ENCODE results near the gene PPP4R4. TPM values are rescaled to one million over a fixed set of nuclear protein-coding genes. Genes with fewer than 3 reads are reported as not detected.
"Not testable (repeated sequence)": the region's sequence is repeated elsewhere in the genome, so short reads cannot be mapped to it uniquely, and the experiment has no call there.

PPP4R4 gene
- polyA plus RNA-seq, 1 of the 3 experiments (the other 2 are of a cell fraction), result 2.5 TPM

DNA sequence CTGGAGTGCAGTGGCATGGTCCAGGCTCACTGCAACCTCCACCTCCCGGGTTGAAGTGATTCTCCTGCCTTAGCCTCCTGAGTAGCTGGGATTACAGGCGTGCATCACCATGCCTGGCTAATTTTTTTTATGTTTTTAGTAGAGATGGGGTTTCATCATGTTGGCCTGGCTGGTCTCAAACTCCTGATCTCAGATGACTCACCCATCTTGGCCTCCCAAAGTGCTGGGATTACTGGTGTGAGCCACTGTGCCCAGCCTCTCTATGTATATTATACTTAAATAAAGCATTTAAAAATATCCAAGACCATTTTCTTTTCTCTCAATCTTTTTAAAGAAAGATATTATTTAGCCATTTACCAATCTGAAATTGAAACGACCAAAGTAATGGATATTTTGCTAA, 90.1 kb downstream of the PPP4R4 start:
- H3K27me3 ChIP-seq (ENCODE audit: insufficient read depth); H3K9ac ChIP-seq; H3K79me2 ChIP-seq (ENCODE audit: insufficient read depth); H3K4me2 ChIP-seq; H4K20me1 ChIP-seq (ENCODE audit: insufficient read depth); POLR2A ChIA-PET; H3K4me3 ChIP-seq (ENCODE audit: low read depth in 2 of 2, low read length in 1 of 2); H3K4me1 ChIP-seq (ENCODE audit: control insufficient read depth in 1 of 2, insufficient read depth in 2 of 2, low read depth in 1 of 2, low read length in 1 of 2); H2AFZ ChIP-seq (ENCODE audit: low read depth); DNase-seq; H3K9me2 ChIP-seq; H3F3A ChIP-seq (replicated peaks; ENCODE audit: insufficient read depth); H3K9me3 ChIP-seq; CTCF ChIA-PET; H3K27ac ChIP-seq (ENCODE audit: low read depth in 2 of 2, low read length in 1 of 2): not testable (repeated sequence)
- 22% methylated on average over 3 of the region's 3 CpGs for WGBS (ENCODE audit: low lambda C conversion rate)
- peaks cover 12 to 57% of the 10 kb centered on the region in 2 experiments for H3K36me3 ChIP-seq (replicated peaks in 1 of 2; ENCODE audit: control insufficient read depth in 1 of 2, insufficient read depth in 2 of 2, low read length in 1 of 2)

DNA sequence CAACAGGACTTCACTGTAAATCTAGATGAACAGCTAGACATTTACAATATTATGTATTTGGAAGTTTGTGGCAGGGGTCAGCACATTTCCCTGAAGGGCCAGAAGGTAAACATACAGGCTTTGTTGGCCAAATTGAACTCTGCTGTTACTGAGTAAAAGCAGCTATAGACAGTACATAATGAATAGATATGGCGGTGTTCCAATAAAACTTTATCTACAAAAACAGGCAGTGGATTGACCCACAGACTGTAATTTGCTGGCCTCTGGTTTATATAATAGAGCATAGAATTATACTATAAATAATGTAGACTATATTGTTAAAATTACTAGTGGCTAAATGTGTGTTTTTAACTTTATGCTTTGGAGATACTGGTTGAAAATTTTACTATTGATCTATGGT, 93.2 kb downstream of the PPP4R4 start:
- TF ChIP-seq, protein P1, sequence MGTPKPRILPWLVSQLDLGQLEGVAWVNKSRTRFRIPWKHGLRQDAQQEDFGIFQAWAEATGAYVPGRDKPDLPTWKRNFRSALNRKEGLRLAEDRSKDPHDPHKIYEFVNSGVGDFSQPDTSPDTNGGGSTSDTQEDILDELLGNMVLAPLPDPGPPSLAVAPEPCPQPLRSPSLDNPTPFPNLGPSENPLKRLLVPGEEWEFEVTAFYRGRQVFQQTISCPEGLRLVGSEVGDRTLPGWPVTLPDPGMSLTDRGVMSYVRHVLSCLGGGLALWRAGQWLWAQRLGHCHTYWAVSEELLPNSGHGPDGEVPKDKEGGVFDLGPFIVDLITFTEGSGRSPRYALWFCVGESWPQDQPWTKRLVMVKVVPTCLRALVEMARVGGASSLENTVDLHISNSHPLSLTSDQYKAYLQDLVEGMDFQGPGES (IDR thresholded peaks at IDR 0.05; ENCODE audit: low read depth, low read length), result no peak
- TF ChIP-seq RCOR1 (IDR thresholded peaks at IDR 0.05; ENCODE audit: low read length) (no peak), MXI1 (IDR thresholded peaks at IDR 0.05; ENCODE audit: low read depth, low read length) (no peak), FOSL2 (IDR thresholded peaks at IDR 0.05; ENCODE audit: borderline replicate concordance, low read depth) (no peak), TEAD4 (IDR thresholded peaks at IDR 0.05; ENCODE audit: borderline replicate concordance, insufficient read depth) (no peak), ELF1 (IDR thresholded peaks at IDR 0.05) (no peak), RXRA (IDR thresholded peaks at IDR 0.05; ENCODE audit: borderline replicate concordance, low read depth) (no peak), YY1 (IDR thresholded peaks at IDR 0.05; ENCODE audit: low read depth) (no peak), SIN3A (IDR thresholded peaks at IDR 0.05; ENCODE audit: borderline replicate concordance, low read depth, low read length) (no peak), RAD21 (IDR thresholded peaks at IDR 0.05; ENCODE audit: low read length) (no peak), SMC3 (IDR thresholded peaks at IDR 0.05; ENCODE audit: low read depth, low read length) (no peak), TAF1 (IDR thresholded peaks at IDR 0.05; ENCODE audit: borderline replicate concordance, low read depth, low read length) (no peak), POLR2AphosphoS5 (IDR thresholded peaks at IDR 0.05; ENCODE audit: low read depth, low read length) (no peak)
- TF ChIP-seq, protein P2, sequence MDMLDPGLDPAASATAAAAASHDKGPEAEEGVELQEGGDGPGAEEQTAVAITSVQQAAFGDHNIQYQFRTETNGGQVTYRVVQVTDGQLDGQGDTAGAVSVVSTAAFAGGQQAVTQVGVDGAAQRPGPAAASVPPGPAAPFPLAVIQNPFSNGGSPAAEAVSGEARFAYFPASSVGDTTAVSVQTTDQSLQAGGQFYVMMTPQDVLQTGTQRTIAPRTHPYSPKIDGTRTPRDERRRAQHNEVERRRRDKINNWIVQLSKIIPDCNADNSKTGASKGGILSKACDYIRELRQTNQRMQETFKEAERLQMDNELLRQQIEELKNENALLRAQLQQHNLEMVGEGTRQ (IDR thresholded peaks at IDR 0.05; ENCODE audit: borderline replicate concordance, low read depth, low read length), result no peak
- TF ChIP-seq, protein P3, sequence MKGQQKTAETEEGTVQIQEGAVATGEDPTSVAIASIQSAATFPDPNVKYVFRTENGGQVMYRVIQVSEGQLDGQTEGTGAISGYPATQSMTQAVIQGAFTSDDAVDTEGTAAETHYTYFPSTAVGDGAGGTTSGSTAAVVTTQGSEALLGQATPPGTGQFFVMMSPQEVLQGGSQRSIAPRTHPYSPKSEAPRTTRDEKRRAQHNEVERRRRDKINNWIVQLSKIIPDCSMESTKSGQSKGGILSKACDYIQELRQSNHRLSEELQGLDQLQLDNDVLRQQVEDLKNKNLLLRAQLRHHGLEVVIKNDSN (IDR thresholded peaks at IDR 0.05; ENCODE audit: borderline replicate concordance, low read depth), result no peak
- Histone ChIP-seq H3K9ac (no peak overlapping the region), H3K36me3 (replicated peaks in 1 of 2; ENCODE audit: control insufficient read depth in 1 of 2, insufficient read depth in 2 of 2, low read length in 1 of 2) (peaks cover 7 to 34% of the 10 kb centered on the region in 2 experiments), H4K20me1 (ENCODE audit: insufficient read depth) (no peaks in the 10 kb centered on the region), H3K27ac (ENCODE audit: low read depth in 2 of 2, low read length in 1 of 2) (no peak overlapping the region), H3K79me2 (ENCODE audit: insufficient read depth) (no peaks in the 10 kb centered on the region), H3K4me3 (ENCODE audit: low read depth in 2 of 2, low read length in 1 of 2) (no peak overlapping the region), H3F3A (replicated peaks; ENCODE audit: insufficient read depth) (no peaks in the 10 kb centered on the region), H3K4me2 (no peak overlapping the region), H3K9me2 (no peaks in the 10 kb centered on the region), H3K9me3 (0 out of 2 replicates have a peak, but pooled peaks cover 7% of the 10 kb centered on the region), H2AFZ (ENCODE audit: low read depth) (no peak overlapping the region), H3K27me3 (ENCODE audit: insufficient read depth) (no peaks in the 10 kb centered on the region), H3K4me1 (ENCODE audit: control insufficient read depth in 1 of 2, insufficient read depth in 2 of 2, low read depth in 1 of 2, low read length in 1 of 2) (no peaks in the 10 kb centered on the region)
- POLR2A ChIA-PET, result no interaction called here
- CTCF ChIA-PET, result interaction anchor here (1.4 kb wide), 1 partner anchor 14 kb away, joined by 6 read pairs; no protein-coding TSS in a partner anchor
- no peak for DNase-seq
- WGBS (ENCODE audit: low lambda C conversion rate), result 87% methylated on average over 1 of the region's 1 CpG

DNA sequence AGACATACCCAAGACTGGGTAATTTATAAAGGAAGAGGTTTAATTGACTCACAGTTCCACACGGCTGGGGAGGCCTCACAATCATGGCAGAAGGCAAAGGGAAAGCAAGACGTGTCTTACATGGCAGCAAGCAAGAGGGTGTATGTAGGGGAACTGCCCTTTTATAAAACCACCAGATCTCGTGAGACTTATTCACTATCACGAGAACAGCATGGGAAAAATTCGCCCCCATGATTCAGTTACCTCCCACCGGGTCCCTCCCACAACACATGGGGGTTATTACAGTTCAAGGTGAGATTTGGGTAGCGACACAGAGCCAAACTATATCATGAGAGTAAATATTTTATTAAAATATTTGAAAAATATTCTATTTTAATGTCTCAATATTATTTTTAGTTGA, 94.5 kb downstream of the PPP4R4 start:
- H4K20me1 ChIP-seq (ENCODE audit: insufficient read depth); DNase-seq; H3K4me1 ChIP-seq (ENCODE audit: control insufficient read depth in 1 of 2, insufficient read depth in 2 of 2, low read depth in 1 of 2, low read length in 1 of 2); H3K9me3 ChIP-seq; H3F3A ChIP-seq (replicated peaks; ENCODE audit: insufficient read depth); H3K27me3 ChIP-seq (ENCODE audit: insufficient read depth); POLR2A ChIA-PET; H3K79me2 ChIP-seq (ENCODE audit: insufficient read depth); H3K27ac ChIP-seq (ENCODE audit: low read depth in 2 of 2, low read length in 1 of 2); H3K4me2 ChIP-seq; H3K9ac ChIP-seq; H3K4me3 ChIP-seq (ENCODE audit: low read depth in 2 of 2, low read length in 1 of 2); H3K9me2 ChIP-seq; H2AFZ ChIP-seq (ENCODE audit: low read depth): not testable (repeated sequence)
- CTCF ChIA-PET, result interaction anchor here (1.4 kb wide), 1 partner anchor 15 kb away, joined by 6 read pairs; no protein-coding TSS in a partner anchor
- peaks cover 3 to 22% of the 10 kb centered on the region in 2 experiments for H3K36me3 ChIP-seq (replicated peaks in 1 of 2; ENCODE audit: control insufficient read depth in 1 of 2, insufficient read depth in 2 of 2, low read length in 1 of 2)
- 64% methylated on average over 7 of the region's 7 CpGs for WGBS (ENCODE audit: low lambda C conversion rate)
